Lung (tissue), 12 donors: ENCODE measurements around the gene IGIP. TPM values are rescaled to one million over a fixed set of nuclear protein-coding genes. Genes with fewer than 3 reads are reported as not detected.

Experiments
- ATAC-seq: fragments of 200-7000 bp; cut with Tn5 transposase; one replicate; pipeline ENCODE4 v1.9.1; 2020; ENCODE audit warnings: moderate number of reproducible peaks; ENCODE audit not compliant: insufficient read depth, low FRiP score
- DNase-seq, 3 donors: peaks; one replicate each; pipeline ENCODE4 v3.0.0-alpha.2; 2013 to 2017
- H3K27ac ChIP-seq, 2 donors: one replicate each; pipeline ENCODE4 v1.5.1; 2013; ENCODE audit warnings: mild to moderate bottlenecking in 2 of 2, moderate library complexity in 2 of 2, control low read depth in 1 of 2, inconsistent platforms in 1 of 2, low read depth in 1 of 2, low read length in 1 of 2
- H3K27me3 ChIP-seq, 3 donors: one replicate each; pipeline ENCODE4 v1.5.1; 2013; ENCODE audit warnings: low read length in 2 of 3; ENCODE audit not compliant: control insufficient read depth in 3 of 3, insufficient read depth in 3 of 3
- H3K36me3 ChIP-seq, 4 donors: one replicate each; pipeline ENCODE4 v1.5.1; 2013; ENCODE audit warnings: low read length in 4 of 4, mild to moderate bottlenecking in 1 of 4, moderate library complexity in 1 of 4; ENCODE audit not compliant: control insufficient read depth in 4 of 4, insufficient read depth in 4 of 4
- H3K4me1 ChIP-seq, 5 donors: one replicate each; pipeline ENCODE4 v1.5.1; 2013; ENCODE audit warnings: low read length in 5 of 5, mild to moderate bottlenecking in 2 of 5, moderate library complexity in 1 of 5; ENCODE audit not compliant: control insufficient read depth in 5 of 5, insufficient read depth in 5 of 5
- H3K4me3 ChIP-seq: one replicate; pipeline ENCODE4 v1.5.1; 2013; ENCODE audit warnings: mild to moderate bottlenecking, control low read depth, moderate library complexity
- H3K9ac ChIP-seq, 2 donors: one replicate each; pipeline ENCODE4 v1.5.1; 2013; ENCODE audit warnings: low read length in 2 of 2, control low read depth in 1 of 2; ENCODE audit not compliant: insufficient read depth in 1 of 2
- H3K9me3 ChIP-seq, 4 donors: one replicate each; pipeline ENCODE4 v1.5.1; 2013; ENCODE audit warnings: low read length in 3 of 4, mild to moderate bottlenecking in 1 of 4, moderate library complexity in 1 of 4; ENCODE audit not compliant: control insufficient read depth in 4 of 4, insufficient read depth in 3 of 4
- WGBS, 2 donors: extraction: QIAGEN DNeasy Blood & Tissue Kit; methylation state at CpG; one replicate each; pipeline ENCODE4 v1.1.7; 2013; 5-methylcytosine and 5-hydroxymethylcytosine counted together
- polyA plus RNA-seq, 2 donors: library from polyadenylated mRNA; stranded (reverse); fragments of 200-250 nt; gene quantifications; one replicate each; pipeline ENCODE4 v1.2.1, GENCODE V29; 2013
- total RNA-seq, 2 donors: library from RNA; depleted of rRNA in 1 of 2; stranded (reverse); fragments of >200 nt in 1 of 2; gene quantifications; one replicate each; pipeline ENCODE4 v1.2.1, GENCODE V29; 2014 to 2021
- TF ChIP-seq, protein P1 (sequence below): IDR thresholded peaks from 2 replicates; pipeline ENCODE4 v1.5.1; 2012; ENCODE audit warnings: mild to moderate bottlenecking; ENCODE audit errors: control extremely low read depth, extremely low read depth
- donor health status: control.
- donor health status: control.
- donor health status: Bipolar disorder and iron deficiency.
- donor health status: healthy.
- donor health status: DM: yes; HTN: yes; CAD: no.

The IGIP gene
- total and polyA plus RNA-seq, 4 donors: 2.8 to 11.1 (median 7.5) TPM

DNA sequence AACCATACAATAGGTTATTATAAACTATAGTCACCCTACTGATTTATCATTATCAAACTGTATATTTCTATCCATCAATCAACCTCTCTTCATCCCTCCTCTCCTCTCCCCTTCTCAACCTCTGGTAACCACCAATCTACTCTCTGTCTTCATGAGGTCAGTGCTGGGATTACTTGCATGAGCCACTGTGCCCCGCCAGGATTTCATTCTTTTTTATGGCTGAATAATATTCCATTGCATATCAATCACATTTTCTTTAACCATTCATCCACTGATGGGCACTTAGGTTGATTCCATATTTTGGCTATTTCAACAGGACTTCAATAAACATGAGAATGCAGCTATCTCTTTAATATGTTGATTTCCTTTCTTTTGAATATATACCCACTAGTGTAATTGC lies 22.6 kb upstream of the IGIP start:
- no peak for ATAC-seq
- DNase-seq: no peak
- Histone ChIP-seq H3K4me3 (no peak overlapping the region), H3K27ac (no peak overlapping the region), H3K36me3 (no peaks in the 10 kb centered on the region), H3K27me3 (peaks cover 0 to 23% (median 21%) of the 10 kb centered on the region in 3 donors), H3K9me3 (no peaks in the 10 kb centered on the region), H3K4me1 (peaks cover 0 to 12% (median 0%) of the 10 kb centered on the region in 5 donors), H3K9ac (no peak overlapping the region)
- WGBS, 2 donors: 42 to 74% methylated on average over 1 of the region's 1 CpG
- TF ChIP-seq, protein P1, sequence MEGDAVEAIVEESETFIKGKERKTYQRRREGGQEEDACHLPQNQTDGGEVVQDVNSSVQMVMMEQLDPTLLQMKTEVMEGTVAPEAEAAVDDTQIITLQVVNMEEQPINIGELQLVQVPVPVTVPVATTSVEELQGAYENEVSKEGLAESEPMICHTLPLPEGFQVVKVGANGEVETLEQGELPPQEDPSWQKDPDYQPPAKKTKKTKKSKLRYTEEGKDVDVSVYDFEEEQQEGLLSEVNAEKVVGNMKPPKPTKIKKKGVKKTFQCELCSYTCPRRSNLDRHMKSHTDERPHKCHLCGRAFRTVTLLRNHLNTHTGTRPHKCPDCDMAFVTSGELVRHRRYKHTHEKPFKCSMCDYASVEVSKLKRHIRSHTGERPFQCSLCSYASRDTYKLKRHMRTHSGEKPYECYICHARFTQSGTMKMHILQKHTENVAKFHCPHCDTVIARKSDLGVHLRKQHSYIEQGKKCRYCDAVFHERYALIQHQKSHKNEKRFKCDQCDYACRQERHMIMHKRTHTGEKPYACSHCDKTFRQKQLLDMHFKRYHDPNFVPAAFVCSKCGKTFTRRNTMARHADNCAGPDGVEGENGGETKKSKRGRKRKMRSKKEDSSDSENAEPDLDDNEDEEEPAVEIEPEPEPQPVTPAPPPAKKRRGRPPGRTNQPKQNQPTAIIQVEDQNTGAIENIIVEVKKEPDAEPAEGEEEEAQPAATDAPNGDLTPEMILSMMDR: no peak

DNA sequence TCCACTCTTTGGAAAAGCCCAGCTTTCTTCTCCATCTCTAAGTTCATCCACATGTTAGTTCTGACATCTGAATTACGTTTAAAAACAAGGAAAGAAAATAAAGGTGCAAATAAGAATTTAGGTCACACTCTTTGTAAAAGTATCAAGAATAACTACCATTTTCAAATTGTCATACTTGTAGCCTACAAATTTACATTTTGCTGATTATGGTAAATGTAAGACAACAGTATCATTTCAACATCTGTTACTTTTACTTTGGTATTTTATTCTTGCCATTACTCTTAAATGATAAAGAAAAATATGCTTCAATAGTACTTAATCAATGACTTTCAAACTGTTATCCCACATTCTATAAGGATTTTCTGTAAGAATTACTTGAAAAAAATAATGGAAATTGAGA lies 21.6 kb upstream of the IGIP start:
- 79 to 85% methylated on average over 1 of the region's 1 CpG for WGBS, 2 donors
- ATAC-seq (no peak), DNase-seq (no peak)
- Histone ChIP-seq H3K9me3 (no peaks in the 10 kb centered on the region), H3K4me1 (peaks cover 0 to 21% (median 3%) of the 10 kb centered on the region in 5 donors), H3K27ac (no peak overlapping the region), H3K9ac (no peak overlapping the region), H3K4me3 (no peak overlapping the region), H3K36me3 (no peaks in the 10 kb centered on the region), H3K27me3 (peaks cover 0 to 33% (median 31%) of the 10 kb centered on the region in 3 donors)
- TF ChIP-seq, protein P1: no peak

DNA sequence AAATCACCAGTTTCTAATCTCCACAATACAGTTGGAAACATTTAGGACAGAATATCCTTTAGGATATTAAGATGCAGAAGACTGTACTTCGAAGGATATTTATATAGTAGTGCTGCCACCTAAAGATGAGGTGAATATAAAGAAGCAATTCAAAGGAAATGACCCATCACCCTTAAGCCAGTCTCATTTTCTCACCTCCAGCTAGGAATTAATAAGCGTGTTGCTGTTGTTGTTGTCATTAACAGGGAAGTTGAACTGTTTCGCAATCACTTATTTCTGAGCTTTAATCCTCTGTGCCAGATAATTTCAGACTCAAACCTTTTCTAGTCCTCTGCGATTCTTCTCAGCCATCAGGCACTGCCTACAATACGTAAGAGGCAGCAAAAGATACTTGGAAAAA lies 19.6 kb upstream of the IGIP start:
- Histone ChIP-seq H3K27me3 (peaks cover 0 to 51% (median 51%) of the 10 kb centered on the region in 3 donors), H3K9me3 (no peaks in the 10 kb centered on the region), H3K9ac (no peak overlapping the region), H3K4me3 (no peak overlapping the region), H3K4me1 (peaks cover 0 to 22% (median 3%) of the 10 kb centered on the region in 5 donors), H3K36me3 (no peaks in the 10 kb centered on the region), H3K27ac (peak overlapping the region in 1 of 2 donors; percentile 25)
- TF ChIP-seq, protein P1: no peak
- ATAC-seq: no peak
- WGBS, 2 donors: 50 to 58% methylated on average over 5 of the region's 5 CpGs
- peak in 1 of 3 donors; percentile 11 for DNase-seq

DNA sequence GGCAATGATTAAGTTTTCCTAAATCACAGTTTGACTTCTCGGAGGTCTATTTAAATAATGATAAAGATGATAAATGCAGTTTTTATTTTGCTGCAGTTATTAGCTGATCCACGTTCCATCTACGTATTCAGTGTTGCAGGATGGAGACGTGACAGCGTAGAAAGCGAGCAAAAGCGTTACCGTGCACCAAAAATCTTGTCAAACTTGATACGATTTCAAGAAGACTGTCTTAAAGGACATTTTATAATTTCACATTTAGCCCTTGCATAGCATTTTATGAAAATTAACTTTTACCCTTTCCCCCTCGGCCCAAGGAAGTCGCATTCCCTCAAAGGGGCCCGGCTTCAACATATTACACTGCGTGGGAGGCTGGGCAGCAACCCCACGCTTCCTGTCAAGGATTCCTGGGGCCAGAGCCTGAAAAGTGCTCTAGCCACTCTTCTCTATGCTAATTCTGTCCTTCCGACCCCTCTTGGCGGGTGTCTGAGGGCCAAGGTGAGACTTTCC lies 18.9 kb upstream of the IGIP start:
- ATAC-seq: no peak

More for the DNA sequence above, 18.9 kb upstream of the IGIP start:
- TF ChIP-seq, protein P1: no peak
- Histone ChIP-seq H3K27ac (peak overlapping the region; percentile 97 to 99), H3K9me3 (no peaks in the 10 kb centered on the region), H3K9ac (peak overlapping the region; percentile 79 to 86), H3K4me3 (peak overlapping the region; percentile 66), H3K36me3 (no peaks in the 10 kb centered on the region), H3K4me1 (peaks cover 0 to 22% (median 4%) of the 10 kb centered on the region in 5 donors), H3K27me3 (peaks cover 0 to 58% (median 56%) of the 10 kb centered on the region in 3 donors)
- WGBS, 2 donors: 43 to 51% methylated on average over 16 of the region's 16 CpGs
- DNase-seq: no peak
